Measurements from ENCODE around the gene PPM1D.

The PPM1D gene

DNA sequence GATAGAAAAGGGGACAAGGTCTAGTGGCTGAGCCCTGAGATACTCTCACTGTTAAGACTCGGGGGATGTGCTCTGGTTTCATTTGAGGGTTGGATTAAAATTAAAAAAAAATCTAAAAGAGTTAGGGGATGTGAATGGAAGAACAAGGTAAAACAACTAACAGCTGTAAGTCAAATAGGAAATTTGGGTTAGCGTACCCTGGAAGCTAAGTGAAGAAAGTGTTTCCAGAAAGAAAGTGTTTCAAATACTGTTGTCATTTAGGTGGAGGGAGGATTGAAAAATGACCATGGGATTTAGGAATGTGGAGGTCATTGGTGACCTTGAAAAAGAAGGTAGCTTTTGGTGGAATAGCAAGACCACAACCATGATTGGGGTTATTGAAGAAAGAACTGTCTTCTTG is 37.7 kb downstream of the PPM1D start:
- no peaks in the 10 kb centered on the region for H3K4me1 ChIP-seq
- no peak for DNase-seq
- no peaks in the 10 kb centered on the region for H3K9me3 ChIP-seq
- intact Hi-C loops (cut with DNase I; ENCODE audit: low total_unique reads) = no loop called here
- H3K27ac ChIP-seq = no peak overlapping the region
- TF ChIP-seq CTCF (IDR thresholded peaks at IDR 0.05) = no peak
- no peaks in the 10 kb centered on the region for H3K27me3 ChIP-seq
- H3K4me3 ChIP-seq = no peak overlapping the region
- peaks cover 10 to 60% (median 31%) of the 10 kb centered on the region in 3 donors for H3K36me3 ChIP-seq

- intact Hi-C loops (cut with DNase I; ENCODE audit: low total_unique reads) = no loop called here
- DNase-seq = no peak
- H3K9me3 ChIP-seq = no peaks in the 10 kb centered on the region
- peaks cover 10 to 54% (median 28%) of the 10 kb centered on the region in 3 donors for H3K36me3 ChIP-seq
- no peaks in the 10 kb centered on the region for H3K27me3 ChIP-seq
- no peak for TF ChIP-seq CTCF (IDR thresholded peaks at IDR 0.05)
- no peaks in the 10 kb centered on the region for H3K4me1 ChIP-seq
- no peak overlapping the region for H3K4me3 ChIP-seq
- H3K27ac ChIP-seq = no peak overlapping the region
Observed at GRCh38 chr17:60639019-60639330, 39.0 kb downstream of the PPM1D start.

GRCh38 chr17:60640503-60640902 is 40.5 kb downstream of the PPM1D start:
- no peak for TF ChIP-seq CTCF (IDR thresholded peaks at IDR 0.05)
- intact Hi-C loops (cut with DNase I; ENCODE audit: low total_unique reads) = loop anchor here (5.0 kb wide), 1 partner anchor 63 kb away; no protein-coding TSS in a partner anchor
- peaks cover under 1 to 39% (median 13%) of the 10 kb centered on the region in 3 donors for H3K36me3 ChIP-seq
- H3K4me1 ChIP-seq = no peaks in the 10 kb centered on the region
- no peak overlapping the region for H3K4me3 ChIP-seq
- no peak for DNase-seq
- no peaks in the 10 kb centered on the region for H3K27me3 ChIP-seq
- H3K27ac ChIP-seq = no peak overlapping the region
- H3K9me3 ChIP-seq = no peaks in the 10 kb centered on the region

GRCh38 chr17:60641126-60641525 is 41.1 kb downstream of the PPM1D start:
- Histone ChIP-seq H3K27ac (no peak overlapping the region), H3K4me1 (no peaks in the 10 kb centered on the region), H3K36me3 (peaks cover 0 to 33% (median 7%) of the 10 kb centered on the region in 3 donors), H3K27me3 (no peaks in the 10 kb centered on the region), H3K9me3 (no peaks in the 10 kb centered on the region), H3K4me3 (no peak overlapping the region)
- intact Hi-C loops (cut with DNase I; ENCODE audit: low total_unique reads) = loop anchor here (5.0 kb wide), 1 partner anchor 64 kb away; no protein-coding TSS in a partner anchor
- no peak for TF ChIP-seq CTCF (IDR thresholded peaks at IDR 0.05)
- DNase-seq = no peak

GRCh38 chr17:60641810-60642220 is 41.8 kb downstream of the PPM1D start:
- Histone ChIP-seq H3K9me3 (no peaks in the 10 kb centered on the region), H3K4me3 (no peak overlapping the region), H3K4me1 (peaks cover 0 to 3% (median 0%) of the 10 kb centered on the region in 4 donors), H3K27me3 (no peaks in the 10 kb centered on the region), H3K36me3 (peaks cover 0 to 26% (median under 1%) of the 10 kb centered on the region in 3 donors), H3K27ac (no peak overlapping the region)
- DNase-seq = peak; percentile 42 to 74
- peak; percentile 33 to 47 for TF ChIP-seq CTCF (IDR thresholded peaks at IDR 0.05)
- intact Hi-C loops (cut with DNase I; ENCODE audit: low total_unique reads) = loop anchor here (5.0 kb wide), 1 partner anchor 65 kb away; no protein-coding TSS in a partner anchor
